ENCODE measurements around the gene TTC34.
A peak's percentile ranks its signal among the peaks of the same experiment; 100 is the strongest.

Gene TTC34

DNA sequence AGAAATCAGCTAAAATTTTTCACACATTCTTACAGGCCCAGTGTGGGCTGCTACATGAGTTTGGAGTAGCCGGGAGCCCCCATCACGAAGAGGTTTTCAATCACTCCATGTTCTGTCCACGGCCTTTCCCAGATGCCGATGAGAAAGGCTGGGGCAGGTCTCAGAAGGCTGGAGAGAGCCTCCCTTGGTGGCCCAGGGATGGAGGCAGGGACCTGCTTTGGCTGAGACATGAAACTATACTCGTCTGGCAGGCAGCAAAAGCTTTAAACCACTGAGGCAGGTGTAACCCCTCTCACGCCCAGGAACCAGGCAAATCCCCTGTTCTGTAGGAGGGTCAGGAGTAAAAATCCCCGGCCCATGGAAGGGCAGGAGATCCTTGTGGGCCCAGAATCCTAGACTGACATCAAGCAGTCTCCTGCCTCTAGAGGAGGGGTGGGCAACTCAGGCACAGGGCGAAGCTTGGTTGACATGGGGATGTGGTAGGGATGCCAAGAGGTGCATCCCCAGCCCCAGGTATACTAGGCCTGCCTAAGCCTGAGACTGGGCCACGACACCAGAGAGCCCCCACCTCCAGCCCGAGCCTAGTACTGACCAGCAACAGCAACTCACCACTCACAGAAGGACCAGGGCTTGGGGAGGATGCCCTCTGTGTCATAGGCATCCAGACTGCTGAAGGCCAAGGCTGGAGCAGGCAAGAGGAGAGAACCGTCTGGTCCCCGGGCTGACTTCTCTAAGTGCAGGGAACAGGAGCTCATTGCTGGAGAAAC lies 177.7 kb downstream of the TTC34 start:
- Mint-ChIP-seq H3K36me3 (peaks cover 9% of the 10 kb centered on the region), H3K27me3 (peaks cover 93% of the 10 kb centered on the region), H3K4me3 (no peak overlapping the region), H3K9me3 (peaks cover 6% of the 10 kb centered on the region), H3K27ac (no peak overlapping the region), H3K4me1 (no peaks in the 10 kb centered on the region)
- no peak for ATAC-seq

DNA sequence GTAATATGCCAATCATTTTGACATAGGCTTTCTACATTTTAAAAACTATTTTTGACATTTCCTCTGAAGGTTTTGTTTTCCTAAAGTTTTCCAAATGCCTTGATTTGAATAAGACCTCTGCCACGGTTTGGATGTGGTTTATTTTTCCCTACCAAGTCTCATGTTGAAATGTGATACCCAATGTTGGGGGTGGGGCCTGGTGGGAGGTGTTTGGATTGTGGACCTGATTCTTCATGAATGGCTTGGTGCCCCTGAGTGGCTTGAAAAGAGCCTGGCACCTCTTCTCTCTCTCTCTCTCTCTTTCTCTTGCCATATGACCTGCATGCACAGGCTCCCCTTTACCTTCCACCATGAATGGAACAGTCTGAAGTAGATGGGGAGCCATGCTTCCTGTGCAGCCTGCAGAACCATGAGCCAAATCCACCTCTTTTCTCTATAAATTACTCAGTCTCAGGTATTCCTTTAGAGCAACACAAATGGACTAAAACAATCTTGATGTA lies 183.5 kb downstream of the TTC34 start:
- Mint-ChIP-seq H3K4me3 (no peak overlapping the region), H3K27me3 (peaks cover 68% of the 10 kb centered on the region), H3K27ac (no peak overlapping the region), H3K36me3 (peaks cover 11% of the 10 kb centered on the region), H3K9me3 (peaks cover 22% of the 10 kb centered on the region), H3K4me1 (no peaks in the 10 kb centered on the region)
- no peak for ATAC-seq

DNA sequence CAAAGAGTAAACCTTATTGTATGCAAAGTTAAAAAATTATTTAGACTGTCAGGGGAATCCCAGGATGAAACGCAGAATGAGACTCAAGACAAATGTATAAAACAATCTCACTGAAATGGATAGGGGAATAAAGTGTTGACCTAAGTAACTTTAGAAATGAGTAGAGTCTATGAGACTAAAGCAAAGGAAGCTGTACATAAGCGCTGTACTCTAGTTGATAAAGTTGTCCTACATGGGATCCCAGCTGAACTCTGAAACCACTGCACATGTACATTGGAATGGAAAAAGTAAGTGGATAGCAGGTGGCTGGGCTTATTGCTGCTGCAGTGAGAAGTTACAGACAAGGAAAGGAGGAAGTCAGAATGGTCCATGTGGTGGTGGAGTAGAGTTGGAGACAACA lies 187.3 kb downstream of the TTC34 start:
- Mint-ChIP-seq H3K9me3 (peaks cover 16% of the 10 kb centered on the region), H3K4me1 (peaks cover 11% of the 10 kb centered on the region), H3K27me3 (peaks cover 67% of the 10 kb centered on the region), H3K4me3 (no peak overlapping the region), H3K27ac (no peak overlapping the region), H3K36me3 (peaks cover 9% of the 10 kb centered on the region)
- ATAC-seq = no peak

DNA sequence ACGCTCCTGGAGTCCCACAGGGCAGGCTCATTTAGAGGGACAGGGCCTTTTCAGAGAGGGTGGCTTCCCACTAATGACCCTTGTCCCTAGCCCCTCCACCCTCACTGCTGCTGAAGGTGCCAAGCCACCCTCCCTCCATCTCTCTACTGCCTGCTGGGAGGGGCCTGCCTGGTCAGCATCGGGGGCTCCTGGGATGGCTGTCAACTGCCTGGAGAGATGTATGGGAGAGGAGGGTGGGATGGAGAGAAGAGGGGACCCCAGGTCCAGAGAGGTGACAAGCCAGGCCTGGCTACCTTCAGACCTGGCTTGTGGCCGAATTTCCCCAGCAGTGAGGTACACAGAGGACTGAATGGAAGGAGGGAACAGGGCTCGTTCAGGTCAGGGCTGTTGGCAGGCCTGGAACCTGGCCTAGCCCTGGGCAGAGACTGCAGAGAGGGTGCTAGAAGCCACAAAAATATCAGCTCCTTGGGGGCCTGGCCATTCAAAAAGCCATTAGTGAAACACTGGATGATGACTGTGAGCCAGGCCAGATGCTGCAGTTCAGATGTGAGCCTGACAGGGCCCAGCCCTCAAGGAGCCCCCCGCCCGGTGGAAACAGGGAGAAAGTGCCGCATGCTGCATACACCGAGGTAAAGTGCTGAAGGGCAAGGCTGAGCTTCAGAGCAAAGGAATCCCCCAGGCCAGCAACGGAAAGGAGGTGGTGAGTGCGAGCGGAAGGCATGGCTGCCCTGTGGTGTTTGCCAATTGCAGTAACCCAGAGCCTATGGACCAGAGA lies 188.7 kb downstream of the TTC34 start:
- peaks cover 64% of the 10 kb centered on the region for H3K27me3 Mint-ChIP-seq
- peaks cover 9% of the 10 kb centered on the region for H3K36me3 Mint-ChIP-seq
- H3K27ac Mint-ChIP-seq = no peak overlapping the region
- no peak overlapping the region for H3K4me3 Mint-ChIP-seq
- no peak for ATAC-seq
- peaks cover 11% of the 10 kb centered on the region for H3K4me1 Mint-ChIP-seq
- H3K9me3 Mint-ChIP-seq = peaks cover 16% of the 10 kb centered on the region

DNA sequence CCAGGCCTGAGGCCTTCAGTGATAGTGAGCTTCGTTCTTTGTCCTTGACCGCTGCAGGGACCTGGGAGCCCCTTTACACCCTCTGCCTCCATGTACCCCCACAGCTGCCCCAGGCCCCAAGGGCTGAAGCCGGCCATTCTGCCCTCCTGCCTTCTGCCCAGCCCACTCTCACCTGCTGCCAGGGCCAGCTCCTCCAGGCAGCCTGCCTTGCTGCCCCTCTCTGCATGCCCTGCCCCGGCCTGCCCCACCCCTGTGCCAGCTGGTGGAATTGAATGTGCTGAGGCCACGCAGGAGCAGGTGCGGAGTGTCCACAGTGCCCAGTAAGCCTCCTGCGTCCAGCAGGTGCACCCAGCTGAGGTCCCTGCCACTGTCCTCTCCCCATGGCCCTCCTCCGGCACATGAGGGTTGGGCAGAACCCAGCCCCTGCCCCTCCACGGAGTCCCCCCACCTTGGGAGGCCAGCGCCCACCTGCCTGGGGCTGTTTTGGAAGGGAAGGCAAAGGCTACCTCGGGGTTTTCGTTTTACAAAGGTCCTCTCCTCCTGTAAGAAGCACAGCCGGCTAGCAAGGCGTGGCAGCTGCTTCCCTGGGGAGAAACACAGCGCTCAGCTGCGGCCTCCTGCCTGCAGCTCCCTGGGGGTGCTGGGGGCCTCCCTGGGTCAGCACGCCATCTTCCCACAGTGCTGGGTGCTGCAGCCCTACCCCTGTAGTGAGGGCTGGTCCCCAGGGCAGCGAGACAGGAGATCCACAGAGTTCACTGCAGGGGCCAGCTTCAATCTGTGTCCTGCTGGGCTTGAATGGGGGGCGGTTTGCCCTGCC lies 189.7 kb downstream of the TTC34 start:
- H3K9me3 Mint-ChIP-seq = peaks cover 16% of the 10 kb centered on the region
- peaks cover 64% of the 10 kb centered on the region for H3K27me3 Mint-ChIP-seq
- H3K4me3 Mint-ChIP-seq = no peak overlapping the region
- H3K4me1 Mint-ChIP-seq = peaks cover 11% of the 10 kb centered on the region
- peak; percentile 28 for ATAC-seq
- no peak overlapping the region for H3K27ac Mint-ChIP-seq
- H3K36me3 Mint-ChIP-seq = peaks cover 9% of the 10 kb centered on the region

DNA sequence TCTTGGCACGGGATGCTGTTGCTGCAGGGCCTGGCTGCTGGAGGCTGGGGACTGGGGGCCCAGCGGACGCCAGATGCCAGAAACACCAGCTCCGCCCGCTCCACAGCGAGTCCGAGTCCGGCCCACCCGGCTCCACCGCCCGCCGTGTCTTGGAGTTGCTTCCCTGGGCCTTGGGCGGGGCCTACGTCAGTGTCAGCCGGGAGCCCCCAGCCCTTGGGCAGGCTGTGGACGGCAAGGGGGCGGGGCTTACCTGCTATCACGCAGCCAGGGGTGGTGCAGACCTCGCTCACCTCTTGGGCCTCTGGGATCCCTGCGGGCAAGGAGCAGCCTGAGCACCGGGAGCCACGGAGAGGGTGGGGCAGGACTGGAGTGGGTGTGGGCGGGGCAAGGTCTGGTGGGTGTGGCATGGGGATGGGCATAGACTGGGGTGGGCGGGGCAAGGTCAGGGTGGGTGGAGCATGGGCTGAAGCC lies 190.4 kb downstream of the TTC34 start:
- H3K4me1 Mint-ChIP-seq = peaks cover 11% of the 10 kb centered on the region
- peaks cover 16% of the 10 kb centered on the region for H3K9me3 Mint-ChIP-seq
- peaks cover 64% of the 10 kb centered on the region for H3K27me3 Mint-ChIP-seq
- H3K36me3 Mint-ChIP-seq = peaks cover 9% of the 10 kb centered on the region
- H3K27ac Mint-ChIP-seq = no peak overlapping the region
- no peak overlapping the region for H3K4me3 Mint-ChIP-seq
- ATAC-seq = peak; percentile 21

DNA sequence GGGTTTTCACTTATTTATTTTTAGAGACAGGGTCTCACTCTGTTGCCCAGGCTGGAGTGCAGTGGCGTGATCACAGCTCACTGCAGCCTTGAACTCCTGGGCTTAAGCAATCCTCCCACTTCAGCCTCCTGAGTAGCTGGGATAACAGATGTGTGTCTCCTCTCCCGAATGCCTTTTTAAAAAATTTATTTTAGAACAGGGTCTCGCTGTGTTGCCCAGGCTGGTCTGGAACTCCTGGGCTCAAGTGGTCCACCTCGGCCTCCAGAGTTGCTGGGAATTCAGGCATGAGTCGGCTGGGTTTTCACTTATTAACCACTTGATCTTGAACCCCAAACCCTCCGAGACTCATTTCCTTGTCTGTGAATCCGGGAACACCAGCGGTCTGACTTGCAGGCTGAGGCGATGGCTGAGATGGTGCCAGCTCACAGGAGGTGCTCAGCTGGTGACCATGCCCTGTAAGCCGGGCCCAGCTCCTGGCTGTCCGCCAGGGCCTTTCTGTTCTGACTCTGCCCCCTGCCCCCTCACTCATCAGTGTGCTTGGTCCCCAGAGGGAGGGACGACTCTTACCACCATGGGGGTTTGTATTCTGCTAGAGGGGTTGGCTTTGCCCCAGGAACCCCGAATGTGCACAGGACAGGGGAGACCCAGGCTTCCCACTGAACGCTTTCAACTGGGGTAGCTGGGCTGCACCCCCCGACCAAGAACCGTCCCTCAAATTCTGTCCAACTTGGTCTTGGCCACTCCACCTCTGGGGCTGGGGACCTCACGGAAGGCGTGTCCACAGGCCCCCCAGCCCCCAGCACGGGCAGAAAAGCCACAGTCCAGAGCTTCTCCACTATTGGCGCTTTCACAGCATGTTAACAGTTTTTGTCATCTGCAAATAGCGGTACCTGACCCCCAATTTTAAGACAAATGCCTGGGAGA lies 191.2 kb downstream of the TTC34 start:
- ATAC-seq = no peak
- H3K4me3 Mint-ChIP-seq = no peak overlapping the region
- peaks cover 9% of the 10 kb centered on the region for H3K36me3 Mint-ChIP-seq
- H3K27me3 Mint-ChIP-seq = peaks cover 59% of the 10 kb centered on the region
- H3K4me1 Mint-ChIP-seq = peaks cover 11% of the 10 kb centered on the region
- no peak overlapping the region for H3K27ac Mint-ChIP-seq
- peaks cover 14% of the 10 kb centered on the region for H3K9me3 Mint-ChIP-seq

DNA sequence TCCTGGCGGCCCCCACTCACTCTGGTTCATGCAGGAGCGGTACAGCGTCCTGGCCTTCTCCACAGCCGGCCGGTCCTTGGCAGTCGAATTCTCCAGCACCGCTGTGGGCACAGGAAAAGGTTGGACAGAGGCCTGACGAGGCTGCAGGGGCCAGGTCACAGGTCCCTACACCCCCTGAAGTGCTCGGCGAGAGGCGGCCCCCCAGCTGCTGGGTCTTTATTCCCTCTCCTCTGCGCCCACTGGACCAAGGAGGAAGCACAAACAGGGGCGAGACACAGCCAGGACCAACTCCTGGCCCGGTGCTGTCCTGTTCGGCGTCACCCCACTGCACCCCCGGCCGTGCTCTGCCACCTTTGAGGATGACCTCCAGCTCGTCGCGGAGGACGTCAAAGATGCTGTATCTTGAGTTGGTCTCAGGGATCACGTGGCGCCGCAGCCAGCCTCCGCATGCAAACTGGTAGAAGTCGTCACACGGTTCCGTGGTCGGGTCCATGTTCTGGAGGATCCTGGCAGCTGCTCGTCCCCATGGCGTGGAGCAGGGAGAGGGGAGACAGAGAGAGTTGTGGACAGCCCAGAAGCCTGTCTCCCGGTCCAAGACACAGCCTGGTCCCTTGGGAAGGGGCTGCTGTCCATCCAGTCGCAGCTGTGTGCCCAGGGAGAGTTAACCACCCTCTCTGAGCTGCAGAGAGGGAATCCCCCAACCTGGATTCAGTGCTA lies 192.0 kb downstream of the TTC34 start:
- H3K4me1 Mint-ChIP-seq = peaks cover 11% of the 10 kb centered on the region
- H3K4me3 Mint-ChIP-seq = no peak overlapping the region
- peaks cover 60% of the 10 kb centered on the region for H3K27me3 Mint-ChIP-seq
- H3K9me3 Mint-ChIP-seq = peaks cover 12% of the 10 kb centered on the region
- no peak for ATAC-seq
- no peak overlapping the region for H3K27ac Mint-ChIP-seq
- H3K36me3 Mint-ChIP-seq = peaks cover 9% of the 10 kb centered on the region

DNA sequence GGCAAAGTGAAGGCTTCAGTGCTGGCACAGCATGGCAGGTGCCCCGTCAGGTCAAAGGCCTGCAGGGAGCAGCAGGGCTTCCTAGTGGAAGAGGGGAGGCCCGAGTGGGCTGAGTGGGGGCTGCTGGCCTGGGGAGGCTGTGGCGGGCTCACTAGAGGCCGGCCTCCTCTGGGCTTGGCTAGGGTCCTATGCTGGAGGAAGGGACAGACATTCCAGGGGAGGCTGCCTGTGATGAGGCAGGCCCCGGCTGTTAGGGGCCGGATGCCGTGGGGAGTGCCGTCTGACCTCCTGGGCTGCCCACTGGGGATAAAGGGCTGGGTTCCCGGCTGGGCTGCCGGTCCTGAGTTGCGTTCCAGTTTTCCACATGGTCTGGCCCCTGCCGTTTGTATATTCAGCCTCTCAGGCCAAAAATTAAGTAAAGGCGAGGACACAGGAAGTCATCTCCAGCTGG lies 193.8 kb downstream of the TTC34 start:
- H3K4me1 Mint-ChIP-seq = peaks cover 10% of the 10 kb centered on the region
- H3K4me3 Mint-ChIP-seq = no peak overlapping the region
- no peak for ATAC-seq
- no peaks in the 10 kb centered on the region for H3K9me3 Mint-ChIP-seq
- peaks cover 3% of the 10 kb centered on the region for H3K36me3 Mint-ChIP-seq
- no peak overlapping the region for H3K27ac Mint-ChIP-seq
- H3K27me3 Mint-ChIP-seq = peaks cover 58% of the 10 kb centered on the region

DNA sequence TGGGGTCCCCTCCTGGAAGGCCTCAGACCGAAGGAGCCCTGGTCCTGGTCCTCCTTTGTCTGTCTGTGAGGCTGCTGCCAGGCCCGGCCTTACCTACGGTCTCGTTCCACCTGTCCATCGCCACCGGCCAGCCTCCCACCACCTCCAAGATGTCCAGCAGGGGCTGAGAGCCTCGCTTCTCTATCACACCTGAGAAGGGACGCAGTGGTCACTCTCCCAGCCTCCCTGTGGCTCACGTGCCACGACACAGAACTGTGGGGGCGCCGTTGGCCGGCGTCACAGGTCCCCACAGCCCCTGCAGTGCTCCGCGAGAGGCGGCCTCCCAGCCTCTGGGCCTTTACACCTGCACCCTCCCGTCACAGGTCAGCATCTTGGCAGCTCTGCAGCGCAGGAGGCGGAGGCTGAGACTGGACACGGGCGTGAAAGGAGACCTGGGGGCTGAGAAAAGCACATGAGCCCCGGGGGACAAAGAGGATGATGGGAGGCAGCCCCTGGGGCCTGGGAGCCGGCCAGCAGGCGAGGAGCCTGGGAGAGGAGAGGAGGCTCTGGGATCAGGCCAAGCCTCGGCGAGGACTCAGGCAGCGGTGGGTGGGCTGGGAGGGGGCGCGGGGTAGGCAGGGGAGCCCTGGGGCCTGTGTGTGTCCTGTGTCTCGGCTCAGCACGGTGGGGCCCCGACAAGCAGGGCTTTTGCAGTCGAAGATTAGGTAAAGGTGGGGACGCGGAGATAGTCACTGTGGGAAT lies 194.4 kb downstream of the TTC34 start:
- Mint-ChIP-seq H3K4me1 (peaks cover 4% of the 10 kb centered on the region), H3K4me3 (no peak overlapping the region), H3K9me3 (no peaks in the 10 kb centered on the region), H3K36me3 (no peaks in the 10 kb centered on the region), H3K27me3 (peaks cover 58% of the 10 kb centered on the region), H3K27ac (no peak overlapping the region)
- no peak for ATAC-seq

DNA sequence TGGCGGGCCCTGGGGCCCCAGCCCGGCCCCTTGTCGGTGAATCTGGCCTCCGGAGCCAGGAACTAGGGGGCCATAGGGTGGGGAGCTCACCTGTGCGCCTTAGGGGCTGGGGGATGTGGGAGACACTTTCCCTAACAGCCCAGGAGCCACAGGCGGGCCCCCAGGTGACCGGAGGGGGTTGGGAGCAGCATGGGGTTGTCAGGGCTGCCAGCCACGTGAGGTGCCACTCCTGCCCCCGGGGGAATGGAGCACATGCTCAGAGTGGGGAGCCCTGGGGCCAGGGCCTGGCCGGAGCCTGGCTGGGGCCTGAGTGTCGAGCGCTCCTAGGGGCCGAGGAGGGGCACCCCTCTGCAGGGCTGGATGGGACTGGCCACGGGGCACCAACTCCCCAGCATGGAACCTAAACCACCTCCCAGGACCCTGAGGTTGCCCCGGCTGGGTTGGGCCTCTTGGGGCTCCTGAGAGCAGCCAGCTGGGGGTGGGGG lies 195.1 kb downstream of the TTC34 start:
- Mint-ChIP-seq H3K36me3 (no peaks in the 10 kb centered on the region), H3K4me1 (no peaks in the 10 kb centered on the region), H3K27ac (no peak overlapping the region), H3K9me3 (no peaks in the 10 kb centered on the region), H3K27me3 (peaks cover 54% of the 10 kb centered on the region), H3K4me3 (no peak overlapping the region)
- no peak for ATAC-seq

DNA sequence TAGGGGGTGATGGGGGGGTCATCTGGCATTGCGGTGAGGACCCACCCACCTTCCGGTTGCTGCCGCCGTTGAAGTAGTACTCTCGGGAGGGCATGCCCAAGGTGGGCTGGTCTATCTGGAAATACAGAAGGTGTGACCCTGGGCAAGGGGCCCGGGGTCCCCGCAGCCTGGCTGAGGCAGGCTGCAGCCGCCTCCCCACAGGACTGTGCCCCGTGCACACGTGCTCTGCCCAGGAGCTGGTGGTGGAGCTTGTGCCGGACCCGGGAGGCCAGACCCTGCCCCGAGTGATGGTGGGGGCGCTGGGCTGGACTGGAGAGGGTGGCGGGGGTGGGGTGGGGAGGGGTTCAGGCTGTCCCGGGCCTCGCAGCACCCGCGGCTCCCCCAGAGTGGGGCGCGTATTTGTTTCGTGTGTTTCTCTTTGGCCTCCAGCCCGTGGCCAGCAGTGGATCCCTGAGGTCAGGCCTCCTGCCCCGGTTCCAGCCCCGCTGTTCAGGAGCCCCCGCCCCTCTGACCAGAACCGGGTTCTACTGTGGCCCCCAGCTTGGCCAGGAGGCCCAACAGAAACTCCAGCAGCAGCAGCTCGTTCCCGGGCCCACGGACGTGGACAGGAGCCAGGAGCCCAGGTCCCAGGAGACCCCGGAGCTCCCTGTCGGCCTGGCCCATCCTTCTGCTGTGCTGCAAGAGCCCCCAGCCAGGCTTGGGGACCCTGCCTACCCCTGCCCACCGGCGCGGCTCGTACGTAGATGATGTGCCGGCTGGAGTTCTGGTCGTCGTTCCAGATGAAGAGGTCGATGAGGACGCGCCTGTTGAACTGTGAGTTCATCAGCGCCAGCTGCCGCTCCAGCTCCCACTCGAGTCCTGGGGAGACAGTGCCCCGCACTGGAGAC lies 195.7 kb downstream of the TTC34 start:
- no peak overlapping the region for H3K4me3 Mint-ChIP-seq
- peak; percentile 13 for ATAC-seq
- H3K9me3 Mint-ChIP-seq = no peaks in the 10 kb centered on the region
- H3K27ac Mint-ChIP-seq = no peak overlapping the region
- H3K27me3 Mint-ChIP-seq = peaks cover 48% of the 10 kb centered on the region
- H3K4me1 Mint-ChIP-seq = no peaks in the 10 kb centered on the region
- H3K36me3 Mint-ChIP-seq = no peaks in the 10 kb centered on the region

Data from stimulated activated memory B cell treated with anti-CD40 and anti-IgM and Interleukin-4, amounts not matched to agents 10 μg/mL and 1 μg/mL and 100 μg/mL, for 72 hours (primary cell).